Glutamatergic neuron (in vitro differentiated cells): ENCODE measurements around the gene PAOX. TPM values are rescaled to one million over a fixed set of nuclear protein-coding genes. Genes with fewer than 3 reads are reported as not detected.
"Not testable (repeated sequence)": the region's sequence is repeated elsewhere in the genome, so short reads cannot be mapped to it uniquely, and the experiment has no call there.

Experiments
- DNase-seq: peaks from one replicate; pipeline ENCODE4 v3.0.0; 2022
- H3K27ac Mint-ChIP-seq: one replicate; pipeline ENCODE4 v1.8.0; 2020; ENCODE audit warnings: mild to moderate bottlenecking, mixed read lengths, inconsistent platforms; ENCODE audit not compliant: unreplicated experiment
- H3K27me3 Mint-ChIP-seq: one replicate; pipeline ENCODE4 v1.8.0; 2020; ENCODE audit warnings: mild to moderate bottlenecking, moderate library complexity, mixed read lengths, inconsistent platforms; ENCODE audit not compliant: unreplicated experiment
- H3K36me3 Mint-ChIP-seq: one replicate; pipeline ENCODE4 v1.8.0; 2020; ENCODE audit warnings: mild to moderate bottlenecking, mixed read lengths, inconsistent platforms; ENCODE audit not compliant: unreplicated experiment
- H3K4me1 Mint-ChIP-seq: one replicate; pipeline ENCODE4 v1.8.0; 2020; ENCODE audit warnings: mild to moderate bottlenecking, low read depth, mixed read lengths, inconsistent platforms; ENCODE audit not compliant: unreplicated experiment
- H3K4me3 Mint-ChIP-seq: one replicate; pipeline ENCODE4 v1.8.0; 2020; ENCODE audit warnings: mild to moderate bottlenecking, mixed read lengths, inconsistent platforms; ENCODE audit not compliant: unreplicated experiment
- H3K9me3 Mint-ChIP-seq: one replicate; pipeline ENCODE4 v1.8.0; 2020; ENCODE audit warnings: mild to moderate bottlenecking, moderate library complexity, mixed read lengths, inconsistent platforms; ENCODE audit not compliant: unreplicated experiment
- CTCF ChIP-seq: fragments of 200-600 bp; sonication (generic); IDR thresholded peaks from one replicate; pipeline ENCODE4 v1.5.0; 2021; ENCODE audit not compliant: partially characterized antibody, unreplicated experiment
- total RNA-seq: library from RNA; stranded (reverse); fragmentation: NEBNext Ultra II Directional; extraction: Animal tissue kit (Norgen Biotek cat#: 25700); gene quantifications from one replicate; pipeline ENCODE4 v1.2.1, GENCODE V29; 2021; ENCODE audit not compliant: unreplicated experiment

Gene PAOX
- total RNA-seq, 1 donor from 2014 or later = 12.7 TPM

- no peaks in the 10 kb centered on the region for H3K4me1 Mint-ChIP-seq
- no peak overlapping the region for H3K27ac Mint-ChIP-seq
- no peak overlapping the region for H3K4me3 Mint-ChIP-seq
These were observed 32.7 kb downstream of the PAOX start for GRCh38 chr10:133411523-133412380.

GRCh38 chr10:133412381-133412711, 33.3 kb downstream of the PAOX start:
- Mint-ChIP-seq H3K9me3 (peaks cover 32% of the 10 kb centered on the region), H3K27me3 (peaks cover 12% of the 10 kb centered on the region), H3K36me3 (peaks cover 71% of the 10 kb centered on the region), H3K27ac (no peak overlapping the region), H3K4me1 (no peaks in the 10 kb centered on the region), H3K4me3 (no peak overlapping the region)
- TF ChIP-seq CTCF = no peak
- DNase-seq = no peak

More at GRCh38 chr10:133411523-133412380, 32.7 kb downstream of the PAOX start:
- no peak for TF ChIP-seq CTCF
- Mint-ChIP-seq H3K9me3 (peaks cover 32% of the 10 kb centered on the region), H3K36me3 (peaks cover 75% of the 10 kb centered on the region), H3K27me3 (peaks cover 12% of the 10 kb centered on the region)
- no peak for DNase-seq

- not testable (repeated sequence) for H3K4me1 Mint-ChIP-seq, H3K4me3 Mint-ChIP-seq, H3K27ac Mint-ChIP-seq, H3K27me3 Mint-ChIP-seq, DNase-seq
- H3K9me3 Mint-ChIP-seq = peaks cover 32% of the 10 kb centered on the region
- peaks cover 52% of the 10 kb centered on the region for H3K36me3 Mint-ChIP-seq
These were observed 35.3 kb downstream of the PAOX start for GRCh38 chr10:133414401-133414800.

- H3K36me3 Mint-ChIP-seq = peaks cover 41% of the 10 kb centered on the region
These were observed 36.7 kb downstream of the PAOX start for GRCh38 chr10:133415752-133416151.

GRCh38 chr10:133418289-133418993, 39.4 kb downstream of the PAOX start:
- H3K4me3 Mint-ChIP-seq = no peak overlapping the region
- H3K36me3 Mint-ChIP-seq = peaks cover 17% of the 10 kb centered on the region
- H3K9me3 Mint-ChIP-seq = peaks cover 20% of the 10 kb centered on the region
- no peak for DNase-seq
- no peak overlapping the region for H3K27ac Mint-ChIP-seq
- TF ChIP-seq CTCF = no peak
- H3K4me1 Mint-ChIP-seq = no peaks in the 10 kb centered on the region
- peaks cover 13% of the 10 kb centered on the region for H3K27me3 Mint-ChIP-seq

More at GRCh38 chr10:133415752-133416151, 36.7 kb downstream of the PAOX start:
- Mint-ChIP-seq H3K9me3 (peaks cover 32% of the 10 kb centered on the region), H3K4me1 (no peaks in the 10 kb centered on the region), H3K4me3 (no peak overlapping the region), H3K27me3 (peaks cover 10% of the 10 kb centered on the region), H3K27ac (no peak overlapping the region)
- TF ChIP-seq CTCF = no peak
- DNase-seq = no peak
